K562 (cell line): ENCODE results near the gene TMEM143. TPM values are rescaled to one million over a fixed set of nuclear protein-coding genes. Genes with fewer than 3 reads are reported as not detected.

Experiments
- BRF2 ChIP-seq: IDR thresholded peaks from 3 replicates; pipeline ENCODE4 v1.6.1; 2011; ENCODE audit warnings: borderline replicate concordance, mild to moderate bottlenecking; ENCODE audit not compliant: insufficient read length, insufficient read depth
- CREB5 ChIP-seq: fragments of 250-450 bp; sonication (Bioruptor Pico); IDR thresholded peaks from 2 replicates; pipeline ENCODE4 v1.5.0; 2020; ENCODE audit warnings: mild to moderate bottlenecking
- HMG20A ChIP-seq: fragments of 450-650 bp; formaldehyde crosslinking; conservative IDR thresholded peaks from 2 replicates; pipeline ENCODE4 v1.4.0; 2020; ENCODE audit warnings: mild to moderate bottlenecking, mixed read lengths
- HOXB6 ChIP-seq: fragments of 250-450 bp; sonication (Bioruptor Pico); IDR thresholded peaks from 2 replicates; pipeline ENCODE4 v1.5.1; 2022; ENCODE audit warnings: mild to moderate bottlenecking, borderline replicate concordance
- KLF13 ChIP-seq: fragments of 450-650 bp; IDR thresholded peaks from 2 replicates; pipeline ENCODE4 v1.6.1; 2016; ENCODE audit warnings: missing genetic modification characterization, low read depth, mild to moderate bottlenecking, missing compliant biosample characterization, moderate library complexity, borderline replicate concordance
- NEUROD1 ChIP-seq: fragments of 150-350 bp; IDR thresholded peaks from 2 replicates; pipeline ENCODE4 v1.6.1; 2014; ENCODE audit warnings: borderline replicate concordance, low read length, low read depth; ENCODE audit not compliant: partially characterized antibody
- SMARCA4 ChIP-seq: fragments of 450-650 bp; IDR thresholded peaks from 2 replicates; pipeline ENCODE4 v1.6.1; 2016
- SREBF2 ChIP-seq: sonication (generic); formaldehyde crosslinking; IDR thresholded peaks from 2 replicates; pipeline ENCODE4 v1.4.0; 2020; ENCODE audit warnings: mild to moderate bottlenecking, missing genetic modification reagents
- TRIM25 ChIP-seq: fragments of 450-650 bp; IDR thresholded peaks from 2 replicates; pipeline ENCODE4 v1.7.0; 2016; ENCODE audit warnings: borderline replicate concordance
- USF1 ChIP-seq: sonication (generic); formaldehyde crosslinking; IDR thresholded peaks from 2 replicates; pipeline ENCODE4 v1.9.0; 2022; ENCODE audit warnings: mild to moderate bottlenecking, missing genetic modification reagents
- ZNF41 ChIP-seq: fragments of 250-450 bp; sonication (Bioruptor Pico); conservative IDR thresholded peaks from 2 replicates; pipeline ENCODE4 v1.4.0; 2020; ENCODE audit warnings: mild to moderate bottlenecking
- ZNF764 ChIP-seq: fragments of 250-450 bp; sonication (Bioruptor Pico); IDR thresholded peaks from 2 replicates; pipeline ENCODE4 v1.4.0; 2020; ENCODE audit warnings: low read depth, mild to moderate bottlenecking, moderate library complexity
- polyA plus RNA-seq, 8 experiments: library from polyadenylated mRNA; depleted of rRNA in 4 of 8; stranded (reverse) in 5 of 8; unstranded in 3 of 8; fragments of >200 nt; fragmentation: Nextera tagmentation in 2 of 8; fragmentation: Illumina TruSeq in 1 of 8; extraction: Ambion mirVana in 2 of 8; extraction: Trizol in 1 of 8; gene quantifications; 2 replicates each; pipeline versions ENCODE4 v1.2.1 to v1.2.3, GENCODE V29; 2011 to 2014; ENCODE audit warnings: inconsistent platforms in 1 of 8, missing spikeins in 1 of 8
- total RNA-seq, 7 experiments: library from RNA; depleted of rRNA in 6 of 7; stranded (reverse); fragments of >200 nt in 6 of 7; fragmentation: Illumina TruSeq in 2 of 7; extraction: Trizol in 2 of 7; gene quantifications; 2 replicates each; pipeline versions ENCODE4 v1.2.1 to v1.2.3, GENCODE V29; 2011 to 2021; ENCODE audit warnings: low replicate concordance in 1 of 7

The TMEM143 gene
- total and polyA plus RNA-seq, 9 of the 15 experiments (the other 6 are each of a cell fraction or from before 2014, with no cell fraction given): 0.66 to 8.8 (median 4.3) TPM

GRCh38 chr19:48398375-48399235 lies 34.9 kb upstream of the TMEM143 start (continued):
- TF ChIP-seq CREB5 (CRISPR knock-in tag) (no peak), NEUROD1 (no peak), ZNF764 (no peak), SMARCA4 (no peak), TRIM25 (no peak), ZNF41 (peak; percentile 63; the same call in 1 of the 2 replicates), HOXB6 (CRISPR knock-in tag) (no peak), HMG20A (no peak), USF1 (CRISPR knock-in tag) (no peak), KLF13 (tag) (0 out of 2 replicates have a peak, but pooled peaks have one; percentile 42), SREBF2 (no peak), BRF2 (no peak)
